Measurements from ENCODE around the gene LRRC9.

The LRRC9 gene

GRCh38 chr14:60106339-60106738 is 186.4 kb downstream of the LRRC9 start:
- no peaks in the 10 kb centered on the region for H3K27me3 ChIP-seq (ENCODE audit: insufficient read depth, low read depth, severe bottlenecking)
- no peak overlapping the region for H3K27ac ChIP-seq
- peaks cover 25% of the 10 kb centered on the region for H3K36me3 ChIP-seq
- H3K9me3 ChIP-seq (ENCODE audit: severe bottlenecking) = no peaks in the 10 kb centered on the region
- no peak overlapping the region for H3K4me3 ChIP-seq (ENCODE audit: low read depth, low read length)
- TF ChIP-seq, protein P1, sequence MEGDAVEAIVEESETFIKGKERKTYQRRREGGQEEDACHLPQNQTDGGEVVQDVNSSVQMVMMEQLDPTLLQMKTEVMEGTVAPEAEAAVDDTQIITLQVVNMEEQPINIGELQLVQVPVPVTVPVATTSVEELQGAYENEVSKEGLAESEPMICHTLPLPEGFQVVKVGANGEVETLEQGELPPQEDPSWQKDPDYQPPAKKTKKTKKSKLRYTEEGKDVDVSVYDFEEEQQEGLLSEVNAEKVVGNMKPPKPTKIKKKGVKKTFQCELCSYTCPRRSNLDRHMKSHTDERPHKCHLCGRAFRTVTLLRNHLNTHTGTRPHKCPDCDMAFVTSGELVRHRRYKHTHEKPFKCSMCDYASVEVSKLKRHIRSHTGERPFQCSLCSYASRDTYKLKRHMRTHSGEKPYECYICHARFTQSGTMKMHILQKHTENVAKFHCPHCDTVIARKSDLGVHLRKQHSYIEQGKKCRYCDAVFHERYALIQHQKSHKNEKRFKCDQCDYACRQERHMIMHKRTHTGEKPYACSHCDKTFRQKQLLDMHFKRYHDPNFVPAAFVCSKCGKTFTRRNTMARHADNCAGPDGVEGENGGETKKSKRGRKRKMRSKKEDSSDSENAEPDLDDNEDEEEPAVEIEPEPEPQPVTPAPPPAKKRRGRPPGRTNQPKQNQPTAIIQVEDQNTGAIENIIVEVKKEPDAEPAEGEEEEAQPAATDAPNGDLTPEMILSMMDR (IDR thresholded peaks at IDR 0.05; ENCODE audit: low read depth, low read length) = no peak
- no peak for DNase-seq

- DNase-seq = no peak
- no peaks in the 10 kb centered on the region for H3K27me3 ChIP-seq (ENCODE audit: insufficient read depth, low read depth, severe bottlenecking)
- TF ChIP-seq, protein P1 (IDR thresholded peaks at IDR 0.05; ENCODE audit: low read depth, low read length) = no peak
- H3K36me3 ChIP-seq = peaks cover 25% of the 10 kb centered on the region
- H3K9me3 ChIP-seq (ENCODE audit: severe bottlenecking) = no peaks in the 10 kb centered on the region
- no peak overlapping the region for H3K4me3 ChIP-seq (ENCODE audit: low read depth, low read length)
- no peak overlapping the region for H3K27ac ChIP-seq
These were observed 187.5 kb downstream of the LRRC9 start for GRCh38 chr14:60107477-60107876.

- no peak for DNase-seq
- H3K9me3 ChIP-seq (ENCODE audit: severe bottlenecking) = no peaks in the 10 kb centered on the region
These were observed 191.8 kb downstream of the LRRC9 start for GRCh38 chr14:60111732-60112131.

More at GRCh38 chr14:60111732-60112131, 191.8 kb downstream of the LRRC9 start:
- TF ChIP-seq, protein P1 (IDR thresholded peaks at IDR 0.05; ENCODE audit: low read depth, low read length) = no peak
- H3K4me3 ChIP-seq (ENCODE audit: low read depth, low read length) = no peak overlapping the region
- no peak overlapping the region for H3K27ac ChIP-seq
- H3K36me3 ChIP-seq = peaks cover 39% of the 10 kb centered on the region
- no peaks in the 10 kb centered on the region for H3K27me3 ChIP-seq (ENCODE audit: insufficient read depth, low read depth, severe bottlenecking)

All from WERI-Rb-1 (cell line).